Uterus (tissue), 2 donors: ENCODE results near the gene NHERF1.

Experiments used
- POLR2A ChIP-seq, 2 donors: fragments of 450-650 bp; IDR thresholded peaks; one replicate each; pipeline ENCODE4 v1.6.1; 2016; ENCODE audit warnings: antibody characterized with exemption in 2 of 2, mild to moderate bottlenecking in 1 of 2, moderate library complexity in 1 of 2
- TF ChIP-seq, protein P1 (sequence below), 4 experiments: fragments of 200-600 bp in 2 of 4; fragments of 450-650 bp in 2 of 4; sonication (generic) in 2 of 4; IDR thresholded peaks; one replicate each; pipeline ENCODE4 v1.5.1; 2016 to 2019; ENCODE audit warnings: antibody characterized with exemption in 4 of 4, mild to moderate bottlenecking in 2 of 4, moderate library complexity in 1 of 4

DNA sequence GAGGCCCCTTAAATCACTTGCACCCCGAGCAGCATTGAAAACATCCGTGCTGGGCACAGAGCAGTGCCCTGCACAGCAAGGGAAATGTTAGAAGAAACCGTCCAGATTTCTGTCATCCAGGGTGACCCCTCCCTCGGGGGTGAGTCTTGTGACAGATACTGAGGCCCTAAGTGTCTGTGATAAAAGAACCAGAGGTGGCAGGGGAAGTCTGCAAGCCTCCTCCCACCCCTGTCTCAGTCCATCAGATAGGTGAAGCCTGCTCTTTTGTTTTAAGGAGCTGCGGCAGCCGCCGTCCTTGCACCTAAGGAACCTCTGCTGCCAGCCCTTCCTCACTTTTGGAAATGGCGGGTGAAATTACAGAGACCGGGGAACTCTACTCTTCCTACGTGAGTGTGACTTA lies 28.6 kb downstream of the NHERF1 start:
- TF ChIP-seq, protein P1, sequence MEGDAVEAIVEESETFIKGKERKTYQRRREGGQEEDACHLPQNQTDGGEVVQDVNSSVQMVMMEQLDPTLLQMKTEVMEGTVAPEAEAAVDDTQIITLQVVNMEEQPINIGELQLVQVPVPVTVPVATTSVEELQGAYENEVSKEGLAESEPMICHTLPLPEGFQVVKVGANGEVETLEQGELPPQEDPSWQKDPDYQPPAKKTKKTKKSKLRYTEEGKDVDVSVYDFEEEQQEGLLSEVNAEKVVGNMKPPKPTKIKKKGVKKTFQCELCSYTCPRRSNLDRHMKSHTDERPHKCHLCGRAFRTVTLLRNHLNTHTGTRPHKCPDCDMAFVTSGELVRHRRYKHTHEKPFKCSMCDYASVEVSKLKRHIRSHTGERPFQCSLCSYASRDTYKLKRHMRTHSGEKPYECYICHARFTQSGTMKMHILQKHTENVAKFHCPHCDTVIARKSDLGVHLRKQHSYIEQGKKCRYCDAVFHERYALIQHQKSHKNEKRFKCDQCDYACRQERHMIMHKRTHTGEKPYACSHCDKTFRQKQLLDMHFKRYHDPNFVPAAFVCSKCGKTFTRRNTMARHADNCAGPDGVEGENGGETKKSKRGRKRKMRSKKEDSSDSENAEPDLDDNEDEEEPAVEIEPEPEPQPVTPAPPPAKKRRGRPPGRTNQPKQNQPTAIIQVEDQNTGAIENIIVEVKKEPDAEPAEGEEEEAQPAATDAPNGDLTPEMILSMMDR (IDR thresholded peaks at IDR 0.05) = no peak
- TF ChIP-seq POLR2A (IDR thresholded peaks at IDR 0.05) = no peak
